Measurements from ENCODE around the gene TBCCD1.
"Not testable (repeated sequence)": the region's sequence is repeated elsewhere in the genome, so short reads cannot be mapped to it uniquely, and the experiment has no call there.

TBCCD1 gene

DNA sequence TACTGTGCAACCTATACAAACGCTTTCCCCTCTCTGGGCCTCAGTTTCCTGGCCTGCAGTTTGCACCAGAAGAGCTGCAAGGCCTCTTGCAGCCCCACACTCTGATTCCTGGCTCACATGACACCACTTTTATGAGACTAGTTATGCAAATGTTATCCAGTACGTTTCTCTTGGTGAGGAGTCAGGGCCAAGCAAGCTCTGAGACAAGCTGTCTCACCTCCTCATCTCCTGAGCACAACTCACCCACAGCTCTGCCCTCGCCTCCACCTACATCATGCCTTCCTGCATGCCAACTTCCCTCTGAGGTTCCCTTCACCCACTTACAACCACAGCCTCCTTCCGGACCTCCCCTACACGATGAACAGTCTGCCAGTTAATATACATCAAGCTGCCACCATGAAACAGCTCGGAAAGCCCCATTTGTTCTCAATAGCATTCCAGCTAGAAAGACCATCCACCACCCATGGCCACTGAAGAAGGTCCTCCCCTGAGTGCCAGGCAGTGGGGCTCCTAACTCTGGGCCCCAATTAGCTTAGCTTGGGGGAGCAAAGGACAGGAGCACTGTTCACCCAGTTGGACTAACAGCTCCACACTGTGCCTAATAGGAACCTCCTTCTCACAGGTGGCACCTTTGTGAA, 48.0 kb downstream of the TBCCD1 start:
- peak; percentile 69 for DNase-seq (ENCODE audit: low read depth)

DNA sequence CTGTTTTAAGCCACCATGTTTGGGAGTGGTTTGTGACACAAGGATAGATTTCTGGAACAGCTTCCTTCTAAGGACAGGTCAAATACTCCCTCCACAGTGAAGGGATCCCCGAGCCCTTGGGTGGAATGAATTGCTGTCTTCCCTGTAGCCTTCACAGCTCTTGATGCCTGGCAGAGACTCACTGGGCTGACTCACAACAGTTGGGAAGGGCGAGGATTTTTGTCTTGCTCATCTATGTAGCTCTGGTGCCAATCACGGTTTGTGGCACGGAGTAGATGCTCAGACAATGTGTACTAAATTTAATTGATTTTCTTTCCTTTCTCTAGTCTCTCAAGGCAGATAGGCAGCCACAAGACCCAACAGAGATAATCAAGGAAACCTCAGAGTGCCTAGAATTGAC, 49.9 kb downstream of the TBCCD1 start:
- DNase-seq (ENCODE audit: low read depth) = no peak

DNA sequence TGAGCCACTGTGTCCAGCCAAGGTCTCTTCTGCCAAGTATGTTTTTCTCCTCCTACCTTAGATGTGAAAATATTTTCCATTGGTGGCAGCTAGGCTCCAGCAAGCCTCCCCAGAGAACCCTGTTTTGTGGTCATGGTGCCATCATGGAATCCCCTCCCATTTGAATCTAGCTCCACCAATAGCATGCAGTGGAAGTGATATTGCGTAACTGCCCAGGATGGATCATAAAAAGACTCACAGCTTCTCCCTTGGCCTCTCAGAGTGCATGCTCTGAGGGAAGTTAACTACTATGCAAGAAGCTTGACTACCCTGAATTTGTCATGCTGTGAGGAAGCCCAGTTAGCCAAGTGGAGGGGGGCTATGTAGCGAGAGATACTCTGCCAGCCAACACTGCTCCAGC, 50.5 kb downstream of the TBCCD1 start:
- no peak for DNase-seq (ENCODE audit: low read depth)

DNA sequence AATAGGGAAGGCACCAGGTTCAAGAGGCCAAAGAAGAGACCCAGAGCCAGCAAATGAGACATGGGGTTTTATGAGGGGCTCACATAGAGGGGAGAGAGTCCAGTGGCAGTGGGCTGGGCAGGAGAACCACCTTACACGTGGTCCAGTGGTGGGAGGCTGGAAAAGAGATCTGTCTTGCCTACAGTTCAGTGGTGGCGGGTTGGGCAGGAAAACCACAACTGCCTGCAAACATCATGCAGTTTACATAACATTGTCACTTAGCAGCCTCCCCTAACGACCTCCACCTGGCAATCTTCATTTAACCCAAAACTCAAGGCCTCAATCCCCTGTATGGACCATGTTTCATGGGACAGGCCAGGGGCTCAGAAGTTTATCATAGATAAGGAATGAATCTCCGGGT, 52.0 kb downstream of the TBCCD1 start:
- DNase-seq (ENCODE audit: low read depth) = no peak

DNA sequence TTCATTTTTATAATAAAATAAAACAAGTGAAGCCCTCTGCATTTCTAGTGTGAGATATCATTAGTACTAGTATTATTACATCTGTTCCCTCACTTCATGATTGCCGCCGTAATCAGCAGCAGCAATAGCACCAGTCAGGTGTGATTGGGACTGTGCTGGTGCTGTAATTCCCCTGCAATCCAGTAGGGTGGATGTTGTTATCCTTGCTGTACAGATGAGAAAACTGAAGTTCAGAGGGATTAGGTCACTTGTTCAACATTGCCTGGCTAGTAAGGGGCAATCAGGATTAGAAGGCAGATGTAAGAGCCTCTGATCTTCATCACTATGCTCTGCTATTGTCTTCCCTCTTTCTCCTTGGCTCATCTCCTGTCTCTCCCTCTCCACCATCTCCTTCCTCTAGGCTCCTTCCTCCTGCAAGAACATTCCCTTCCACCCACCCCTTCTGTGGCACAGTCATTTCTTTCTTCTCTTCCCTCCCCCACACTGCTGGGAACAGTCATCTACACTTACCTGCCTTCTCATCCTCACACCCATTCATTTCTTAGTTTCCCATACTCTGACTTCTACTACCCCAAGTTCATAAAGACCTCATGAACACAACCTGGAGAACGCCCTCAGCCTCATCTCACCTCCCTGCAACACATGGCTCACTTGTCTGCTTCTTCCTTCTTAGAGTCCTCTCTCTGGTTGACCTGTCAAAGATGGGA, 52.7 kb downstream of the TBCCD1 start:
- no peak for DNase-seq (ENCODE audit: low read depth)

DNA sequence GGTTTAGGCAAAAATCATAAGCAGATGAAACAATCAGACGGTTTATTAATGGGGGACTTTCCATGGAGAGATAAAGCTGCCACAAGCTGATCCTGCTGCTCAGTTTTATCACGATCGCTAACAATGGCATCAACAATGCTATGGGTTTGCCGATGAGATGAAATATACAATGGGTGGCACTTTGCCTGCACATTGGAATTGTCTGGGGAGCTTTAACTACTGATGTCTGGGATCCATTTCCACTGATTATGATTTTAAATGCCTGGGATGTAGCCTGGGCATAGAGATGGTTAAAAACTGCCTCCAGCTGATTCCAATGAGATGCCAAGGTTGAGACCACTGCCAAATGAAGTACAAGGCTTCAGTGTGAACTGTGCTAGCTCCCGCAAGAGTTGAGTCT, 53.8 kb downstream of the TBCCD1 start:
- no peak for DNase-seq (ENCODE audit: low read depth)

DNA sequence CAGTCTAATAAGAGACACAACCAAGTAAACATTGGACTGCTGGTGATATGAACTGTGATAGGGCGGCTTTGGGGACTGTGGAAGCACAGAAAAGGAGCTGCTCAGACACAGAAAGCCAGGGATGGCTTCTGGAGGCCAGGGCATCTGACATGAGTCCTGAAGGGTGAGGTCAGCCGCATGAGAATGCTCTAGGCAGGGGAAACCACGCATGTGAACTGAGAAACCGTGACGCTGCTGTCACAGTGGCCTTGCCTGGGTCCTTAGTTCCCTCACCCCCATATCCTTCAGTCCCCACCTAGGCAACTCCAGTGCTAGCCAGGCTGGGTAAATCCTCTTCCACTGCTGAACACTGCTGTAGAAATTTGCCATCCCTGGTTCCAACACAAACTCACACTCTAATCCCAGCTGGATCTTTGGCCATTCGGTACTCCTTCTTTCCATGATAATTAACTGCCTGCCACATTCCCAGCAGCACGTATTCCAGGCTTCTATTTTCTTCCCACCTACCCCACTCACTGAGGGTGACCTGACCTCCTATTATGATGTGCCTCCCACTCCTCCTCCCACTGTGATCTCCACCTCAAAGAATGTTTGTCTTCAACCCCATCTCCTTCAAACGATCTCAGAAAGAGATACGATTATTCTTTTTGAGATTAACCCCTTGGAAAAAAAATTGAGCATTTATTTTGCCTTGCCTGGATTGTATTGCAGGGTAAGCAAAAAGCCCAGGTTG, 54.4 kb downstream of the TBCCD1 start:
- DNase-seq (ENCODE audit: low read depth) = no peak

DNA sequence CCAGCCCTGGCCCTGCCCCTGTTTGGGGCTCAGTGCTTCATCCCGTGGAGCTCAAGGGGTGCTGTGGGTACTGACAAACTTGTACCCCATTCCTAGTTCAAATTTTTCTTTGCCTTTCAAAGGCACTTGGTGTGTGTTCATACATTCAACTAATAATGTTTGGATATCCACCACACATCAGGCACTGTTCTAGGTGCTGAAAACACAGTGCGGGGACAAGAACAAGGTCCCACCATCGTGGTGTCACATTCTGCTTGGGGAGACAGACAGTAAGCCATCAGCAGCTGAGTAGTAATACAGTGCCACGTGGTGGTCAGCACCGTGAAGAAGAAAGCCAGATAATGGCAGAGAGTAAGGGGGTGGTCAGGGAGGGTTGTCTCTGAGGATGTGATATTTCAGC, 55.4 kb downstream of the TBCCD1 start:
- no peak for DNase-seq (ENCODE audit: low read depth)

DNA sequence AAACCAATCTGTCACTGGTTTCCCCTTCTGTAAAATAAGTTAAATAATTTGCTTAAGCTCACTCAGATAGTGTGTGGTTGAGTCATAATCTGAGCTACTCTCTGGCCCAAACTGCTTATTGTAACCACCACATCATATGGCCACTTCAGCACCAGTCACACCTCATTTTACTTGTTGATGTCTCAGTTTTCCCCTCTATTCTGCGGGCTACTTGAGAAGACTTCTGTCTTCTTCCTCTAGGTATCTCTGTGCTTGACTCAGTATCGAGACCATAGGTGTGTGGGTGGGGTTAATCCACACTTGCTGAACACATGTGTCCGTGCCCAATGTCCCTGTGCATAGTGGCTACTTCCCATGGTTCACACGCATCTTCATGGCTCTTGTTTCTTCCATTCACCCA, 55.9 kb downstream of the TBCCD1 start:
- DNase-seq (ENCODE audit: low read depth) = no peak

DNA sequence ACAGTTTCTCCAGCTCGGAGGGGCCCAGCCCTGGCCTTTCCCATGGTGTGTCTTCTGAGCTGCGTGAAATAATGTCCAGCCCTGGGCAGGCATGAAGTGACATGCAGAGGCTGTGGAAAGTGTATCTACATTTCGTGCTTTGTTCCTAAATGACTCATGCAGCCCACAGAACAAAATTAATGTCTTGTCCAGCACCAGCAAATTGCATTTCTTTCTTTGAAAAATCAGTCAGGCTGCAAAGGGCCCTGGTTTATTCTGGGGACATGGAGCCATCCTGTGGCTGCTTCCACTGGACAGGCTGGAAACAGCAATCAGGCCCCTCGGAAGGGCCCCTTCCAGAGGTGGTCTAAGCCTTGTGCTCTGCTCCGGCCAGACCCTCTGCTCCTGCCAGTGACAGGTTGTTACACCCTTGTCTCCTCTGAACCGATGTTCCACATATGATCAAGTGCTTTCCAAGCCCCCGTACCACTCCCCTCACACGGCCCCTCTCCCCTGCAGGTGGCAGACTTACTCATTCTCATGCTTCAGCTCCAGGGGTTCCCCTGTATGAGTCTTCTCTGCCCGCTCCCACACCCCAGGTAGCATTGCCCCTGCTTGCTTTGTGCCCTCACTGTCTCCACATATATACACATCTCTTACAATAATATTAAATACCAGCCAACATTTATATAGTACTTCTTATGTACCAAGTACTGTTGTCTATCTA, 56.6 kb downstream of the TBCCD1 start:
- DNase-seq (ENCODE audit: low read depth) = no peak

DNA sequence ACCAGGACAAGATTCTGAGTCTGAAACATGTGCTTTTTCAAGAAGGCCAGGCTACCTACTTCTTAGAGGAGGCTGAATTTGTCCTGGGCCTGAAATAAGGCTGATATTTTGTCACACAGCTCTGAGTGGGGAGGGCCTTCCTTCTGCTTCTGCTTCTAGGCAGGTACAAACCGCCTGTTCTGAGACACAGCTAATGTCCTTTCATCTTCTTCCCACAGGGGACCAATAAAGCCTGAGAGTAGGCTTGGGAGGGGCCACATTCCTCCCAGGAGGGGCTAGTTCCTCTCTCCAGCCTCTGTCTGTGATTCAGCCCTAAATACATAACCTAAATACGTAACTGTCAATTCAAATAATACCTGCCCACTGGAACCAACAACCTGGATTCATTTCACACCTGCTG, 57.7 kb downstream of the TBCCD1 start:
- no peak for DNase-seq (ENCODE audit: low read depth)

DNA sequence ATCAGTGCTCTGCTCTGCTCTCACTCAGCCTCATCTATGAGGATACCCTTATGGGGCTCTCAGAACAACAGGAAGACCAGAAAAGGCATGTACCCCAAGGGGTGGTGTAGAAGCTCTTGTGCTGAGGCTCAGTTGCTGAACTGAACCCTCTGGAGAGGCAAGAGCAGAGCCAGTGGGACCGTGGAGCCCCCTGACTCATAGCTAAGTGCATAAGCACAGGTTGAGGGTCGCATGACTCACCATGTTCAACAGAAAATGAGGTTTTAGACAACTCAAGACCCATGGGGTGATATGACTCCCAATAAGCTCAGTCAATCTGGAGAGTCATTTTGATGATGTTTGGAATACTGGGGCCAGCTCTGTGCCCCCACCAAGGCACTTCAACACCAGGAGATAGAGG, 60.3 kb downstream of the TBCCD1 start:
- DNase-seq (ENCODE audit: low read depth) = peak; percentile 9

DNA sequence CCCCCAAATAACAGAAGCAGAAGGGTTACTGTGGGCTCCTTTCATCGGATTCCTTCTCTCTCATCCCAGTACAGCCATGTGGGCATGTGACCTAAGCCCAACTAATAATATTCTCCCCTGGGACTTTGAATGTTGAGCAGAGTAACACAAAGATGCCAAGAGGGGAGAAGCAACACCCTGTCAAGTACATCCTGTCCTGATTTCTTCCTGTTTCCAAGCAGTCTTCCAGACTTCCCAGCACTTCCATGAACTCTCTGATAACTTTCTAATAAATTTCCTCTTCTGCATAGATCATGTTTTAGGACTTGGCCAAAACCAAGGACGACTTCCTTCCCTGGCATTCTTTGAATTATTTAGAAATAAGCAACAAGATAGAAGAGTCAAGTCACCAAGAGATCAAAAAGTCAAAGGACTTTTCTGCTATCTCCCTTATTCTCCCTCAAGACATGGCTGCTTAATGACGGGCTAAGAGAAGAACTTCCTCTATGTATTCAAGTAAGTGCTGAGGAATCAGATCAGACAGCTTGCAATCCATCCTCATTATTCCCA, 60.9 kb downstream of the TBCCD1 start:
- DNase-seq (ENCODE audit: low read depth) = no peak

DNA sequence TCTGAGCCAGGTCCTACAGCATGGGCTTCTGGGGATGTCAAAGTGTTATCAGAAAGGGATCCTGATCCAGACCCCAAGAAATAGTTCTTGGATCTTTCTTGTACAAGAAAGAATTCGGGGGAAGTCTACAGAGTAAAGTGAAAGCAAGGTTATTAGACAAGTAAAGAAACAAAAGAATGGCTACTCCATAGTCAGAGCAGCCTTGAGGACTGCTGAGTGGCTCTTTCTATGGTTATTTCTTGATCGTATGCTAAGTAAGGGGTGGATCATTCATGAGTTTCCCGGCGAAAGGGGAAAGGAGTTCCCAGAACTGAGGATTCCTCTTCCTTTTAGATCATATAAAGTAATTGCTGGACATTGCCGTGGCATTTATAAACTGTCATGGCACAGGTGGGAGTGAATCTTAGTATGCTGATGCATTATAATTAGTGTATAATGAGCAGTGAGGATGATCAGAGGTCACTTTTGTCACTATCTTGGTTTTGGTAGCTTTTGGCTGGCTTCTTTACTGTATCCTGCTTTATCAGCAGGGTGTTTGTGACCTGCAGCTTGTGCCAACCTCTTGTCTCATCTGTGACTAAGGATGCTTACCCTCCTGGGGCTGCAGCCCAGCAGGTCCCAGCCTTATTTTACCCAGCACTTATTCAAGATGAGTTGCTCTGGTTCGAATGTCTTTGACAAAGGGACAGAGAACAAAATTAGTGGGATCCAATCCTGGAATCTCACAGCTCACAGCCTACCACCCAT, 64.0 kb downstream of the TBCCD1 start:
- no peak for DNase-seq (ENCODE audit: low read depth)

DNA sequence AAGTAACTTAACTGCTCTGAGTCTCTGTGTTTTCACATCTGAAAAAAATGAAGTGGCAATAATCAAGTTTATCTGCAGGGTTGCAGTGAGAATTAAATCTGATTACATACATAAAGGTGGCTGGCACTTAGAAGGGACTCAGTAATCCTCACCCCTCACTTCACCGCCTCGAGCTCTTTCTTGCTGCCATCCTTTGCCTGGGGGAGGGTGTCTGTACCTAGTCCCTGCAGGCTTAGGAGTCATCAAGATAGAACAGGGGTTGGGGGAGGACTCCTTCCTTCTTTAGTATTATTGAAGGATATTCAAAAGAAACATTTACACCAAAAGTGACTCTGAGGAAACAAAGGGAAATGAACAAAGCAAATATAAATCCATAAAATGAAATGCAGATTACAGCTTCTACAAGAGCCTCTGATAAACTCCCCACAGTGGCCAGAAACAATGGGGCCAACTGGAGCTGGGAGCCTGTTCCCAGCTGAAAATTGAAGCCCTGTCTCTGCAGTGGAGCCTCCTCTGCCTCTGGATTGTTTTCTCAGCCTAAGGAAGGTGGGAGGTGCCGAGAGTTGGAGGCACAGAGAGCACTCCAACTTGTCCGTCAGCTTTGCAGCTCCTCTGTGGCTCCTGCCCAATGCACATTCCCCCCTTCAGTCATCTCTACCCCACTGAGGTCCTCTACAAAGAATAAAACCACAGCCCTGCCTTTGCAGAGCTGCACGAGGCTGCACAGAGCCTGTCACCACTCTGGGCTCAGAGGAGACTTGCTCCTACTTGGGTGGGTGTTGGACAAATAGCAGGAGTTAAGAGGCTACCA, 64.8 kb downstream of the TBCCD1 start:
- no peak for DNase-seq (ENCODE audit: low read depth)

DNA sequence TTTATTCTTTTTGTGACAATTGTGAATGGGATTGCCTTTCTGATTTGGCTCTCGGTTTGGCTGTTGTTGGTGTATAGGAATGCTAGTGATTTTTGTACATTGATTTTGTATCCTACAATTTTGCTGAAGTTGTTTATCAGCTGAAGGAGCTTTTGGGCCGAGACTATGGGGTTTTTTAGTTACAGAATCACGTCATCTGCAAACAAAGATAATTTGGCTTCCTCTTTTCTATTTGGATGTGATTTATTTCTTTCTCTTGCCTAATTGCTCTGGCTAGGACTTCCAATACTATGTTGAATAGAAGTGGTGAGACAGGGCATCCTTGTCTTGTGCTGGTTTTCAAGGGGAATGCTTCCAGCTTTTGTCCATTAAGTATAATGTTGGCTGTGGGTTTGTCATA, 67.2 kb downstream of the TBCCD1 start:
- not testable (repeated sequence) for DNase-seq (ENCODE audit: low read depth)

DNA sequence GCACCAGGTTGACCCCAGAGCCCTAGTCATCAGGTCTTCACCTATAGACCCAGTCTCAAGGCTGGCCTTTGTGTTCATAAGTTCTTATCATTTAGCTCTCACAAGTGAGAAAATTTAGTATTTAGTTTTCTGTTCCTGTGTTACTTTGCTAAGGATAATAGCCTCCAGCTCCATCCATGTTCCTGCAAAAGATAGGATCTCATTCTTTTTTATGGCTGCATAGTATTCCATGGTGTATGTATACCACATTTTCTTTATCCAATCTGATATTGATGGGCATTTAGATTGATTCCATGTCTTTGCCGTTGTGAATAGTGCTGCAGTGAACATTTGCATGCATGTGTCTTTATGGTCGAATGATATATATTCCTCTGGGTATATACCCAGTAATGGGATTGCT, 69.1 kb downstream of the TBCCD1 start:
- DNase-seq (ENCODE audit: low read depth) = not testable (repeated sequence)

DNA sequence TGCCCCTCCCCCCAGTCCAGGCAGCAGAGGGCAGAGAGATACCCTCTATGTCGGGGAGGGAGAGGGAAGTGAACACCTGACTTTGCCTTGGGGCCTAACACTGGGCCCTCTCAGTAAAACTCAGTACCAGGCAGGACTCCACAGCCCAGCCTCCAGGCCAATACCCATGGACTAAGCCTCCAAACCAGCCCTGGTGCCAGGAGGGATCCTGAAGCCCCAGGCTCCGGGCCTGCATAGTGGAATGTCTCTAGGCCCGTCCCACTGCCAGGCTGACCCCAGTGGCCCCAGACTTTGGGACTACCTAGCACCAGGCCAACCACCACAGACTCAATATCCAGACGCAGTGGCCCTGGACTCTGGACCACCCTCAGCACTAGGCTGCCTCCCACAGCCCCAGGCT, 69.5 kb downstream of the TBCCD1 start:
- no peak for DNase-seq (ENCODE audit: low read depth)

DNA sequence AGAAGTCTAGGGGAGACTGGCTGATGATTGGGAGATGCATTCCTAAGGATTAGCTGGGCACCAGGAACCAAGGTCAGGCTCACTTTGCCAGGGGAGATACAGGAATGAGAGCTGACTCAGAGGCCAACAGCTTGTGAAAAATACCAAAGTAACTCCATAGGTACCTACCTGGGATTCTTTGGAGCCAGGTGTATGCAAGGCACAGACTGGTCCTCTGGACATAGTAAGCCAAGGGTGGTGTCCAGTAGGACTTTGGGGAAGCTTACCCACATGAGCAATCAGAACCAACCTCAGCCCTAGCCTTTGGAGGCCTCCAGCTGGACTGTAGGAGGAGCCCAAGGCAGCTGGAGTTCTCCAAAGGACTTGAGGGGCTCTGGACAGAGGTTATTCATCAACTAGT, 70.5 kb downstream of the TBCCD1 start:
- no peak for DNase-seq (ENCODE audit: low read depth)

All from stimulated activated CD4-positive, alpha-beta T cell treated with anti-CD3 and anti-CD28 coated beads, Interleukin-2, amount 100 ng/mL, for 4 hours (primary cell).